ENCODE data around the gene SLC25A52. TPM values are rescaled to one million over a fixed set of nuclear protein-coding genes. Genes with fewer than 3 reads are reported as not detected.
"Not testable (repeated sequence)": the region's sequence is repeated elsewhere in the genome, so short reads cannot be mapped to it uniquely, and the experiment has no call there.

The SLC25A52 gene, protein sequence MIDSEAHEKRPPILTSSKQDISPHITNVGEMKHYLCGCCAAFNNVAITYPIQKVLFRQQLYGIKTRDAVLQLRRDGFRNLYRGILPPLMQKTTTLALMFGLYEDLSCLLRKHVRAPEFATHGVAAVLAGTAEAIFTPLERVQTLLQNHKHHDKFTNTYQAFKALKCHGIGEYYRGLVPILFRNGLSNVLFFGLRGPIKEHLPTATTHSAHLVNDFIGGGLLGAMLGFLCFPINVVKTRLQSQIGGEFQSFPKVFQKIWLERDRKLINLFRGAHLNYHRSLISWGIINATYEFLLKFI
- not detected for total RNA-seq

DNA sequence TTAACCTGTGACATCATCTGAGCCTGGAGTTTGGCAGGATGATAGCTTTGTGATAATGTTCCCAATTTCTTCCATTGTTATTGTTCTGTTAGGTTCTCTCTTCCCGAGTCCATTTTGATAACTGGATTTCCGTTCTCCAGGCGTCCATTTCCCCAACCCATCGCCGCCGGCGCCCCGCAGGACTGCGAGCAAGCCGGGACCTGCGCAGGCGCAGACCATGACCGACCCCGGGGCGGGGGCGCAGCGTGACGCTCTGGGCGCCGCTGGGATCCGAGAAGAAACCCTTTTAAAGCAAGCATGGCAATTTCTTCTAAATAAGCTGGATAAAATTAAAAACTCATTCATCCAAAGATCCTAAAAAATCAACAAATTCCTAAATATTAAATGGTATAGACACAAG lies at the start of gene SLC25A52:
SLC25A52 (minus strand) TSS at position 186 of the 400 bp plus-strand sequence. CDS start 219 bp downstream, outside the sequence.
- Mint-ChIP-seq H3K27me3 (ENCODE audit: low read depth) (peaks cover 5% of the 10 kb centered on the region), H3K9me3 (ENCODE audit: insufficient read depth) (no peaks in the 10 kb centered on the region), H3K4me1 (ENCODE audit: low read depth) (no peaks in the 10 kb centered on the region), H3K4me3 (no peak within 1 kb of the TSS), H3K27ac (no peak within 1 kb of the TSS), H3K36me3 (ENCODE audit: low read depth) (no peaks in the 10 kb centered on the region)
- ChIA-PET CTCF (no interaction called here), POLR2A (no interaction called here)
- ATAC-seq (no peak), DNase-seq (no peak)

DNA sequence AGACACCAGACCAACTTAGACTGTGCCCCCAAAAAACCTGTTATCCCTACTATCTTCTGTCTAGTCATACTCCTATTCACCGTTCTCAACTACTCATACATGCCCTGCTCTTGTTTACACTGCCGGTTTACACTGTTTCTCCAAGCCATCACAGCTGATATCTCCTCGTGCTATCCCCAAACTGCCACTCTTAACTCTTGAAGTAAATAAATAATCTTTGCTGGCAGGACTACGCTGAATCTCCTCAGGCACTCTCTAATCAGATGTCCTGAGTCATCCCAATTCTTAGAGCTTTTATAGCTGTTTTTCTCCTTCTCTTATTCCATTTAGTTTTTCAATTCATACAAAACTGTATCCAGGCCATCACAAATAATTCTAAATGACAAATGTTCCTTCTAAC lies 48.4 kb upstream of the SLC25A52 start:
- CTCF ChIA-PET; H3K9me3 Mint-ChIP-seq (ENCODE audit: insufficient read depth); H3K36me3 Mint-ChIP-seq (ENCODE audit: low read depth); H3K27ac Mint-ChIP-seq; H3K4me3 Mint-ChIP-seq; H3K4me1 Mint-ChIP-seq (ENCODE audit: low read depth); POLR2A ChIA-PET; H3K27me3 Mint-ChIP-seq (ENCODE audit: low read depth); ATAC-seq; DNase-seq: not testable (repeated sequence)

DNA sequence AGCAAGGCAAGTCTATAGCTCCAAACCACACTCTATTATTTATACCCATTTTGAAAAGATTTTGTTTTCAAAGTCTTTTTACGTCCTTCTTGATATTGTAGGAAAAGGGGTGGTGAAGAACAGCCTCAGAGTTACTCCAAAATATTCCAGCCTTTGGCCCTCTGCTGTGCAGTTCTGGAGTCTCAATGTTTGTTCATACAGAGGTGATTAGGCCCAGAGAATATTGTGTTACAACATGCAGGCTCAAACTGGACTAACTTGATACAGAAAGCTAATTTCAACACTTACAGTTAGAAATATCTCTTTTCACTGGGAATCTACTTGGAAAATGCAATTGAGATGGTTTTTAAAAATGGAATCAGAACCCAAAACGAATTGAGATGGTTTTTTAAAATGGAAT lies 40.4 kb upstream of the SLC25A52 start:
- CTCF ChIA-PET, result no interaction called here
- no peaks in the 10 kb centered on the region for H3K36me3 Mint-ChIP-seq (ENCODE audit: low read depth)
- peaks cover 2% of the 10 kb centered on the region for H3K27me3 Mint-ChIP-seq (ENCODE audit: low read depth)
- no peaks in the 10 kb centered on the region for H3K4me1 Mint-ChIP-seq (ENCODE audit: low read depth)
- H3K9me3 Mint-ChIP-seq (ENCODE audit: insufficient read depth), result no peaks in the 10 kb centered on the region
- H3K4me3 Mint-ChIP-seq, result no peak overlapping the region
- H3K27ac Mint-ChIP-seq, result no peak overlapping the region
- DNase-seq, result no peak
- no peak for ATAC-seq
- POLR2A ChIA-PET, result no interaction called here

DNA sequence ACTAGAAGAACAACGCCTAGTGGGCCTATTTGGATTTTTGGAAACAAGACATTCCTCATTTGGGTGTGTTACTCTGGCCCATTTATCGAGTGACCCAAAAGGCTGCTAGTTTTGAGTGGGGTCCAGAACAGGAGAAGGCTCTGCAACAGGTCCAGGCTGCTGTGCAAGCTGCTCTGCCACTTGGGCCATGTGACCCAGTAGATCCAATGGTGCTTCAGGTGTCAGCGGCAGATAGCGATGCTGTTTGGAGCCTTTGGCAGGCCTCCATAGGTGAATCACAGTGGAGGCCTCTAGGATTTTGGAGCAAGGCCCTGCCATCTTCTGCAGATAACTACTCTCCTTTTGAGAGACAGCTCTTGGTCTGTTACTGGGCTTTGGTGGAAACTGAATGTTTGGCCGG lies 38.6 kb upstream of the SLC25A52 start:
- H3K9me3 Mint-ChIP-seq (ENCODE audit: insufficient read depth); CTCF ChIA-PET; H3K4me1 Mint-ChIP-seq (ENCODE audit: low read depth): not testable (repeated sequence)

DNA sequence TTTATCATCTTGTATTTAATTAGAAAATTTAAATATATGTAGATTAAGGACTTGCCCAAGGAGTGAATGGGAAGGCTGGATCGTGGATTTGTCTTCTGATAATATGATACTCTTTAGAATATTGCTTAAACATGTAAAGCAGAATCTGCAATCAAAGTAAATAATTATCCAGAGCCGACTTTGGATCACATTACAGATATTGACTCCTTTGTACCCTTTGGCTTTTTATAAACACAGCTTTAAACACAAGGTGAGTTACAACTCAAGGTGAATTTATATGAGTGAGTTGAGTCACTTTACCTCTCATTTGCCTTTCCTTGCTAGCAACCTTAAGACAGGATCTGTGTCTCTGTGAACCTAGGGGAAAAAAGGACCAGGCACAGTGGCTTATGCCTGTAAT lies 37.7 kb upstream of the SLC25A52 start:
- no peak for ATAC-seq

More for the DNA sequence above, 38.6 kb upstream of the SLC25A52 start:
- POLR2A ChIA-PET; H3K27ac Mint-ChIP-seq; DNase-seq; ATAC-seq; H3K4me3 Mint-ChIP-seq; H3K36me3 Mint-ChIP-seq (ENCODE audit: low read depth); H3K27me3 Mint-ChIP-seq (ENCODE audit: low read depth): not testable (repeated sequence)

DNA sequence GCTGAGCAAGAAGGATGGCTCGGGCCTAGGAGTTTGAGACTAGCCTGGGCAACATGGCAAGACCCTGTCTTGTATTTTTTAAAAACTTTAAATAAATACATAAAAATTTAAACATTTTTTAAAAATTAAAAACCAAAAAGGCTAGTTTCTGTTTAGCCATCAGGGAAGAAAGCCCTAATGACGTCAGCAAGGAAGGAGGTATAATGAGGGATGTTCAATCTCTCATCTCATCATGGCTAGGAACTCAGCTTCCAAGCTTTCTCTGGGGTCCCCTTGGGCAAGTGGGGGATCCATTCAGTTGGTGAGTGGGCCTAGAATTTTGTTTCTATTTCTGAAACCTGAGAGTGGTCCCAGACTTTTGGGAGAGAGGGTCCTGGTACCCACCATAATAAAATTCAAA lies 35.1 kb upstream of the SLC25A52 start:
- H3K27ac Mint-ChIP-seq, result no peak overlapping the region
- H3K9me3 Mint-ChIP-seq (ENCODE audit: insufficient read depth), result no peaks in the 10 kb centered on the region
- no peaks in the 10 kb centered on the region for H3K4me1 Mint-ChIP-seq (ENCODE audit: low read depth)
- H3K4me3 Mint-ChIP-seq, result no peak overlapping the region
- ATAC-seq, result no peak
- H3K27me3 Mint-ChIP-seq (ENCODE audit: low read depth), result no peaks in the 10 kb centered on the region
- H3K36me3 Mint-ChIP-seq (ENCODE audit: low read depth), result no peaks in the 10 kb centered on the region
- CTCF ChIA-PET, result no interaction called here
- POLR2A ChIA-PET, result no interaction called here
- no peak for DNase-seq

More for the DNA sequence above, 37.7 kb upstream of the SLC25A52 start:
- CTCF ChIA-PET, result no interaction called here
- no peaks in the 10 kb centered on the region for H3K9me3 Mint-ChIP-seq (ENCODE audit: insufficient read depth)
- no peak for DNase-seq
- POLR2A ChIA-PET, result no interaction called here
- H3K27me3 Mint-ChIP-seq (ENCODE audit: low read depth), result peaks cover 2% of the 10 kb centered on the region
- H3K27ac Mint-ChIP-seq, result no peak overlapping the region
- no peaks in the 10 kb centered on the region for H3K36me3 Mint-ChIP-seq (ENCODE audit: low read depth)
- no peak overlapping the region for H3K4me3 Mint-ChIP-seq
- H3K4me1 Mint-ChIP-seq (ENCODE audit: low read depth), result no peaks in the 10 kb centered on the region

DNA sequence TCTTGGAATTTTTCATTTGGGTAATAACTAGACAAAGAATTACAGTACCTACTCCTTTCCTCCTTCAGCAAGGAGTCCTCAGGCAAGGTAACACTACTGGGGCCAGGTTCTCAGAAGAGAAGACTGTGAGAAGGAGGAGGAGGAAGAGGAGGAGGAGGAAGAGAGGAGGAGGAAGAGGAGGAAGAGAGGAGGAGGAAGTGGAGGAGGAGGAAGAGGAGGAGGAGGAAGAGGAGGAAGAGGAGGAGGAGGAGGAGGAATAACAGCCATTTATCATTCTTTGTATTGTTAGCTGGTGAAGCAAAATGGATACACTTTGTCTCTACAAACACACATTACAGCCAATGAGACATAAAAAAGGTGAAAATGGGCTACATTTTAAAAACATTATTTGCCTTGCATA lies 32.9 kb upstream of the SLC25A52 start:
- ChIA-PET CTCF (no interaction called here), POLR2A (no interaction called here)
- Mint-ChIP-seq H3K4me3 (no peak overlapping the region), H3K27me3 (ENCODE audit: low read depth) (no peaks in the 10 kb centered on the region), H3K4me1 (ENCODE audit: low read depth) (no peaks in the 10 kb centered on the region), H3K27ac (no peak overlapping the region), H3K9me3 (ENCODE audit: insufficient read depth) (no peaks in the 10 kb centered on the region), H3K36me3 (ENCODE audit: low read depth) (no peaks in the 10 kb centered on the region)
- no peak for ATAC-seq
- no peak for DNase-seq

DNA sequence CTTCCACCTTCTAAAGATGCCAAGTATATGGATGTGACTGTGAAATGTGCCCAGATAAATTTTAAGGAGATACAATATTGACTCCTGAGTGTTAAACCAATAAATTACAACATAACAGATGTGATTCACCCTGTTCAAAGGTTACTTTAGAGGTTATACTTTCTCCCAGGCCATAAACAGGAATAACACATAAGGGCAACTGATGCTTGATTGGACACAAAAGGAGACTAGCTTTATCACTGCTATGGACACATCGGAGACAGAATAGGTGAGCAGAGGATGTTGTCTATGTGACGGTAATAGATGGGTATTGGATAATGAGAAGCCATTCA lies 31.9 kb upstream of the SLC25A52 start:
- no peak overlapping the region for H3K4me3 Mint-ChIP-seq
- CTCF ChIA-PET, result no interaction called here
- H3K27me3 Mint-ChIP-seq (ENCODE audit: low read depth), result no peaks in the 10 kb centered on the region
- ATAC-seq, result no peak
- no peaks in the 10 kb centered on the region for H3K4me1 Mint-ChIP-seq (ENCODE audit: low read depth)
- no peak for DNase-seq
- no peaks in the 10 kb centered on the region for H3K9me3 Mint-ChIP-seq (ENCODE audit: insufficient read depth)
- H3K27ac Mint-ChIP-seq, result no peak overlapping the region
- H3K36me3 Mint-ChIP-seq (ENCODE audit: low read depth), result no peaks in the 10 kb centered on the region
- POLR2A ChIA-PET, result no interaction called here

DNA sequence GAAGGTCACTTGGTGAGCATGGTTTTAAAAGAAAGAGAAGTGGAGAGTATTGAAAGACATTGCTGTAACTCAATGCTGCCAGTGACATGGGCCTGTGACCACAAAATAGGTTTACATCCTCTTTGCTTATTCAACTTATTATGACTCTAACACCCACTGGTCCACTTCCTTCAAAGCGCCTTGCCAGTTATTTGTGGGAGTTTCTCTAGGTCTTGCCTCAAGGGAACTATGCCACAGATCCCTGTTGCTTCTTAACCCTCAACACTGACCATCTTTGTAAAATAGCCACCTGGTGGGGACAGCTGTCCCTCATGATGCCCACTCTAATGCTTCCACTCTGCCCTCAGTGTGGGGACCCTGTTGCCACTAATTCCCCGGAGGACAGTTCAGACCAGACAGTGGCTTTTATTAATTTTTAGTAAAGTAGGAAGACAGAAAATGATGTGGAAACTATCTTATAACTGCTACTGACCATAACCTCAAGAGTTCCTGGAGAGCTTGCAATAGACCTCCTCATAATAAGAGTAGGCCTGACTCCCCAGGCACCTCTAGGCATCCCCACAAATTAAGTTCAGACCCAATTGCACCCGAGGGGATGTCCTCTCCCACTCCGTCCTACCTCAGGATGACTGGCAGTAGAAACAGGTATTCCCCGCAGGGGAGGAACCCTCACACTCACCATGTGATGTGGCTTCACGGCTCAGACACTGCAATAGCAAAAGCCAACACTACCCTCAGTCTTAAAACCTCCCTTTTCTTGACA lies 31.3 kb upstream of the SLC25A52 start:
- ChIA-PET POLR2A (no interaction called here), CTCF (no interaction called here)
- Mint-ChIP-seq H3K4me3 (no peak overlapping the region), H3K36me3 (ENCODE audit: low read depth) (no peaks in the 10 kb centered on the region), H3K27ac (no peak overlapping the region), H3K4me1 (ENCODE audit: low read depth) (no peaks in the 10 kb centered on the region), H3K27me3 (ENCODE audit: low read depth) (no peaks in the 10 kb centered on the region), H3K9me3 (ENCODE audit: insufficient read depth) (no peaks in the 10 kb centered on the region)
- ATAC-seq, result no peak
- DNase-seq, result no peak

DNA sequence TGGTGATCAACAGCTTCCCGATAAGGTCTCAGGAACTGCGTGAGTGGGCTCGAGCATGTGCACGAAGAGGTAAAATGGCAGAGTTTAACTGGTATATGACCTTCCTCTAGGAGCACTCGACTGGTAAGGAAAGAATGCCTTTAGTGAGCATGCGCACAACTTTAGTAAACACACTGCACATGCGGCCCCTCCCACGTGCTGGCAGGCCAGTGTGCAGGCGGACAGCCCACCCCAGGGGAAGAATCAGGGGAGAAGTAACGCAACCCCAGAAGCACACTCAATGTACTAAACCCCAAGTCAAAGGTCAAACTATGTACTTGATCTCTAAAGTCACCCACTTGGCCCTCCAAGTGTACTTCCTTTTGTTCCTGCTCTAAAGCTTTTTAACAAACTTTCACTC lies 28.7 kb upstream of the SLC25A52 start:
- H3K27ac Mint-ChIP-seq, result peak overlapping the region; percentile 40
- no peaks in the 10 kb centered on the region for H3K4me1 Mint-ChIP-seq (ENCODE audit: low read depth)
- ChIA-PET POLR2A (no interaction called here), CTCF (no interaction called here)
- no peaks in the 10 kb centered on the region for H3K9me3 Mint-ChIP-seq (ENCODE audit: insufficient read depth)
- no peaks in the 10 kb centered on the region for H3K36me3 Mint-ChIP-seq (ENCODE audit: low read depth)
- no peak overlapping the region for H3K4me3 Mint-ChIP-seq
- ATAC-seq (no peak), DNase-seq (no peak)
- H3K27me3 Mint-ChIP-seq (ENCODE audit: low read depth), result no peaks in the 10 kb centered on the region

DNA sequence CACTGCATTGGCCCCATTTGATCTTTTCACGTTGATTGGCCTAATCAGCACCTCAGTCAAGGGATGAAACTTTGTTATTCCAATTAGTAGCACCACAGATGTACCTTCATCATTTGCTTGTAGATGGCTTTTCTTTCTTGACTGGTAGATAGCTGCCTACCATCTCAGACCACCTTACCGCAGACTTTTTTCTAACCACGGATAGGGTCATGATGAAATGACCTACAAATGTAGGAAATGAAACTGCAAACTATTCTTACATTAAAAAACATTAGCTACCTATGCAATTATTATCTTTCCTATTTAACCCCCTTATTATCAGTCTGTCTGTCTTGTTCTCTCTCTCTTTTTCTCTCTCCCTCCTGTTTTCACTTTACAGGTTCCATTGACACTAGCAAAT lies 22.4 kb upstream of the SLC25A52 start:
- H3K4me1 Mint-ChIP-seq (ENCODE audit: low read depth), result no peaks in the 10 kb centered on the region
- peaks cover 16% of the 10 kb centered on the region for H3K9me3 Mint-ChIP-seq (ENCODE audit: insufficient read depth)
- no peak overlapping the region for H3K27ac Mint-ChIP-seq
- CTCF ChIA-PET, result no interaction called here
- DNase-seq (no peak), ATAC-seq (no peak)
- POLR2A ChIA-PET, result no interaction called here
- H3K4me3 Mint-ChIP-seq, result no peak overlapping the region
- H3K27me3 Mint-ChIP-seq (ENCODE audit: low read depth), result peaks cover 4% of the 10 kb centered on the region
- peaks cover 2% of the 10 kb centered on the region for H3K36me3 Mint-ChIP-seq (ENCODE audit: low read depth)

DNA sequence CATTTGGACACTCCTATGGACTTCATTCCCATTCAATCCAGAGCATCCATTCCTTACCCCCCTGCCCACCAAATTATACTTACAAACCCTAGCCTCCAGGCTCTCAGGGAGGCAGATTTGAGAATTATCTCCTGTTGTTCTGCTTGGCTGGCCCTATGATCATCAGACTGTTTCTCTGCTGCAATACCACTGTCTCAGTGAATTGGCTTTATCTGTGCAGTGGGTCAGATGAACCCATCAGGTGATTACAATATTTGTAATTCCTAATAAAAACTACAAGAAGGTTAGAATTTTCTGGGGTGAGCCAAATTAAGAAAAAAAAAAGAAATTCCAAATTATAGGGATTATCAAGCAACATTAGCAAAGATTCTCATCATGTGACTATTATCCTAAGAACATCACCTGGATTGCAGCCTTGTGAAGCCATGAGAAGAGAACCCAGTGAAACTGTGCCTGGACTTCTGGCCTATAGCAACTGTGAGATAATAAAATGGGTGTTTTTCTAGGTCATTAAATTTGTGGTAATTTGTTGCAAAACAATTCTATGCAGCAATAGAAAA lies 17.8 kb upstream of the SLC25A52 start:
- Mint-ChIP-seq H3K36me3 (ENCODE audit: low read depth) (peaks cover 2% of the 10 kb centered on the region), H3K9me3 (ENCODE audit: insufficient read depth) (peaks cover 17% of the 10 kb centered on the region), H3K4me3 (no peak overlapping the region), H3K4me1 (ENCODE audit: low read depth) (peaks cover 4% of the 10 kb centered on the region), H3K27ac (no peak overlapping the region), H3K27me3 (ENCODE audit: low read depth) (peaks cover 4% of the 10 kb centered on the region)
- no peak for ATAC-seq
- DNase-seq, result no peak
- ChIA-PET CTCF (no interaction called here), POLR2A (no interaction called here)
